Gastrocnemius medialis (tissue), 4 donors: ENCODE results near the gene C11orf65. TPM values are rescaled to one million over a fixed set of nuclear protein-coding genes. Genes with fewer than 3 reads are reported as not detected.

Source experiments
- ATAC-seq, 2 donors: fragments of 150-250 bp; one replicate each; pipeline ENCODE4 v1.9.1; 2016
- DNase-seq, 2 donors: peaks; one replicate each; pipeline ENCODE4 v3.0.0-alpha.2; 2019
- H3K27ac ChIP-seq, 4 donors: fragments of 200-600 bp; sonication (generic); 1 replicate in 1 of 4; 2 replicates in 3 of 4; pipeline ENCODE4 v1.5.1; 2016 to 2018; ENCODE audit warnings: mild to moderate bottlenecking in 2 of 4, moderate library complexity in 1 of 4
- H3K27me3 ChIP-seq, 3 donors: fragments of 200-600 bp; sonication (generic) in 2 of 3; 1 replicate in 1 of 3; 2 replicates in 2 of 3; pipeline versions ENCODE4 v1.5.1 to v1.6.0; 2016 to 2019; ENCODE audit warnings: mild to moderate bottlenecking in 1 of 3, moderate library complexity in 1 of 3
- H3K36me3 ChIP-seq, 2 donors: fragments of 200-600 bp; sonication (generic) in 1 of 2; one replicate each; pipeline ENCODE4 v1.5.1; 2017 to 2018
- H3K4me1 ChIP-seq, 2 donors: fragments of 200-600 bp; sonication (generic) in 1 of 2; one replicate each; pipeline ENCODE4 v1.5.1; 2016 to 2017; ENCODE audit warnings: mild to moderate bottlenecking in 2 of 2
- H3K4me3 ChIP-seq, 4 donors: fragments of 200-600 bp; sonication (generic) in 3 of 4; 1 replicate in 1 of 4; 2 replicates in 3 of 4; pipeline ENCODE4 v1.5.1; 2016 to 2019; ENCODE audit warnings: mild to moderate bottlenecking in 2 of 4
- H3K9me3 ChIP-seq, 3 donors: fragments of 200-600 bp; sonication (generic) in 2 of 3; 1 replicate in 1 of 3; 2 replicates in 2 of 3; pipeline ENCODE4 v1.5.1; 2016 to 2019
- CTCF ChIP-seq, 5 experiments: fragments of 450-650 bp in 3 of 5; fragments of 200-600 bp in 2 of 5; sonication (generic) in 2 of 5; IDR thresholded peaks in 4 of 5; conservative IDR thresholded peaks in 1 of 5; 1 replicate in 4 of 5; 2 replicates in 1 of 5; pipeline ENCODE4 v1.5.1; 2016 to 2019; ENCODE audit warnings: antibody characterized with exemption in 5 of 5, mild to moderate bottlenecking in 3 of 5, moderate library complexity in 3 of 5
- POLR2A ChIP-seq, 2 donors: fragments of 450-650 bp; IDR thresholded peaks; one replicate each; pipeline ENCODE4 v1.6.1; 2017; ENCODE audit warnings: antibody characterized with exemption in 2 of 2, mild to moderate bottlenecking in 2 of 2, moderate library complexity in 2 of 2
- in situ Hi-C, 4 donors: fragments of 200-750 bp; cut with MboI; loops; one replicate each; pipeline versions ENCODE4 v1.15.0 to v1.8.0; 2017; ENCODE audit warnings: low sequenced_read_pairs in 4 of 4
- intact Hi-C: fragments of 100-400 bp; cut with DNase I; formaldehyde crosslinking; loops from one replicate; pipeline ENCODE4 v1.15.1; 2023; ENCODE audit warnings: low total_unique reads
- total RNA-seq, 4 donors: library from RNA; depleted of rRNA; stranded (reverse); fragments of >200 nt; gene quantifications; one replicate each; pipeline versions ENCODE4 v1.1.0 to v1.2.3, GENCODE V29; 2016

C11orf65 gene
- total RNA-seq = under 1 TPM in 1 of 4 donors, not detected in 3; 0.51 TPM

- in situ Hi-C loops (loop anchor here in 2 of 4 donors (5.0 to 25.0 kb wide), 2 partner anchors 195 to 245 kb away; partner anchors contain the start of genes ATM (in 1 of the 2), DDX10 (in 1 of the 2) and NPAT (in 1 of the 2)), intact Hi-C loops (loop anchor here (1.0 to 5.0 kb wide), 6 partner anchors 30 to 1010 kb away; partner anchors contain the start of genes ATM, CWF19L2, DDX10 and EXPH5)
- peaks cover 3 to 8% of the 10 kb centered on the region in 2 donors for H3K4me1 ChIP-seq
- H3K36me3 ChIP-seq = no peaks in the 10 kb centered on the region
- ATAC-seq (peak; percentile 99 to 100), DNase-seq (peak; percentile 95 to 96)
- no peaks in the 10 kb centered on the region for H3K27me3 ChIP-seq
- peak within 1 kb of the TSS; percentile 92 to 98 (median 96) for H3K27ac ChIP-seq
- H3K4me3 ChIP-seq = peak within 1 kb of the TSS; percentile 66 to 88 (median 79)
- H3K9me3 ChIP-seq = no peaks in the 10 kb centered on the region
- TF ChIP-seq POLR2A (IDR thresholded peaks at IDR 0.05) (peak; percentile 88 to 94), CTCF (IDR thresholded peaks at IDR 0.05 in 4 of 5, conservative IDR thresholded peaks at IDR 0.05 in 1 of 5) (no peak)
Observed at GRCh38 chr11:108467091-108467823, at the start of gene C11orf65. Gene C11orf65 (minus strand): TSS chr11:108467529. CDS start chr11:108461559, 5,970 bp downstream.

GRCh38 chr11:108516125-108516524, 48.8 kb upstream of the C11orf65 start:
- TF ChIP-seq POLR2A (IDR thresholded peaks at IDR 0.05) = no peak
- TF ChIP-seq CTCF (IDR thresholded peaks at IDR 0.05 in 4 of 5, conservative IDR thresholded peaks at IDR 0.05 in 1 of 5) = no peak
- Histone ChIP-seq H3K4me1 (no peaks in the 10 kb centered on the region), H3K9me3 (no peaks in the 10 kb centered on the region), H3K36me3 (no peaks in the 10 kb centered on the region), H3K4me3 (no peak overlapping the region), H3K27ac (no peak overlapping the region), H3K27me3 (no peaks in the 10 kb centered on the region)
- in situ Hi-C loops = no loop called here
- DNase-seq = no peak
- intact Hi-C loops = no loop called here
- ATAC-seq = no peak

- intact Hi-C loops (no loop called here), in situ Hi-C loops (no loop called here)
- TF ChIP-seq CTCF (IDR thresholded peaks at IDR 0.05 in 4 of 5, conservative IDR thresholded peaks at IDR 0.05 in 1 of 5) (no peak), POLR2A (IDR thresholded peaks at IDR 0.05) (no peak)
- no peaks in the 10 kb centered on the region for H3K9me3 ChIP-seq
- no peaks in the 10 kb centered on the region for H3K36me3 ChIP-seq
- H3K4me1 ChIP-seq = no peaks in the 10 kb centered on the region
- H3K27ac ChIP-seq = no peak overlapping the region
- DNase-seq = no peak
- H3K4me3 ChIP-seq = no peak overlapping the region
- no peak for ATAC-seq
- H3K27me3 ChIP-seq = no peaks in the 10 kb centered on the region
Observed at GRCh38 chr11:108512708-108513107, 45.4 kb upstream of the C11orf65 start.

- intact Hi-C loops (no loop called here), in situ Hi-C loops (no loop called here)
- no peak overlapping the region for H3K4me3 ChIP-seq
- H3K4me1 ChIP-seq = no peaks in the 10 kb centered on the region
- no peaks in the 10 kb centered on the region for H3K9me3 ChIP-seq
- DNase-seq = no peak
- ATAC-seq = no peak
- H3K27me3 ChIP-seq = no peaks in the 10 kb centered on the region
- H3K27ac ChIP-seq = no peak overlapping the region
- no peaks in the 10 kb centered on the region for H3K36me3 ChIP-seq
- TF ChIP-seq CTCF (IDR thresholded peaks at IDR 0.05 in 4 of 5, conservative IDR thresholded peaks at IDR 0.05 in 1 of 5) (no peak), POLR2A (IDR thresholded peaks at IDR 0.05) (no peak)
Observed at GRCh38 chr11:108511851-108512474, 44.6 kb upstream of the C11orf65 start.
